Prostate gland (tissue), 2 donors: Measurements from ENCODE around the gene NDUFV1. TPM values are rescaled to one million over a fixed set of nuclear protein-coding genes. Genes with fewer than 3 reads are reported as not detected.

Source experiments
- DNase-seq: peaks from one replicate; pipeline ENCODE4 v3.0.0-alpha.2; 2019; ENCODE audit warnings: low spot score
- H3K27ac ChIP-seq, 2 donors: fragments of 200-600 bp; sonication (generic); 2 replicates each; pipeline ENCODE4 v1.5.1; 2017 to 2019
- H3K27me3 ChIP-seq: fragments of 200-600 bp; sonication (generic); replicated peaks from 2 replicates; pipeline ENCODE4 v1.5.1; 2019; ENCODE audit not compliant: insufficient read depth
- H3K36me3 ChIP-seq, 2 donors: fragments of 200-600 bp; sonication (generic); 1 replicate in 1 of 2; 2 replicates in 1 of 2; pipeline versions ENCODE4 v1.5.1 to v1.8.1; 2017 to 2019
- H3K4me1 ChIP-seq: fragments of 200-600 bp; sonication (generic); replicated peaks from 2 replicates; pipeline ENCODE4 v1.5.1; 2019
- H3K4me3 ChIP-seq, 2 donors: fragments of 200-600 bp; sonication (generic); 2 replicates each; pipeline ENCODE4 v1.5.1; 2017 to 2019
- H3K9me3 ChIP-seq: fragments of 200-600 bp; sonication (generic); 2 replicates; pipeline ENCODE4 v1.5.1; 2017
- POLR2A ChIP-seq: fragments of 450-650 bp; IDR thresholded peaks from one replicate; pipeline ENCODE4 v1.6.1; 2016; ENCODE audit warnings: antibody characterized with exemption, mild to moderate bottlenecking
- POLR2AphosphoS5 ChIP-seq: sonication (generic); formaldehyde crosslinking; IDR thresholded peaks from one replicate; pipeline ENCODE4 v1.6.1; 2017; ENCODE audit warnings: antibody characterized with exemption
- WGBS: methylation state at CpG from one replicate; pipeline ENCODE4 v1.1.5; 2018; 5-methylcytosine and 5-hydroxymethylcytosine counted together
- intact Hi-C: fragments of 100-400 bp; cut with DNase I; formaldehyde crosslinking; loops from one replicate; pipeline ENCODE4 v1.14.2; 2022
- total RNA-seq, 2 donors: library from RNA; depleted of rRNA; stranded (reverse); fragments of >200 nt; gene quantifications; one replicate each; pipeline ENCODE4 v1.1.0, GENCODE V29; 2016
- TF ChIP-seq, protein P1 (sequence below), 4 experiments: fragments of 200-600 bp in 2 of 4; fragments of 450-650 bp in 2 of 4; sonication (generic) in 2 of 4; IDR thresholded peaks; 1 replicate in 3 of 4; 2 replicates in 1 of 4; pipeline ENCODE4 v1.5.1; 2016 to 2019; ENCODE audit warnings: antibody characterized with exemption in 4 of 4, mild to moderate bottlenecking in 2 of 4, moderate library complexity in 2 of 4

NDUFV1 gene
- total RNA-seq, 2 donors from 2014 or later: 190 to 260 TPM

DNA sequence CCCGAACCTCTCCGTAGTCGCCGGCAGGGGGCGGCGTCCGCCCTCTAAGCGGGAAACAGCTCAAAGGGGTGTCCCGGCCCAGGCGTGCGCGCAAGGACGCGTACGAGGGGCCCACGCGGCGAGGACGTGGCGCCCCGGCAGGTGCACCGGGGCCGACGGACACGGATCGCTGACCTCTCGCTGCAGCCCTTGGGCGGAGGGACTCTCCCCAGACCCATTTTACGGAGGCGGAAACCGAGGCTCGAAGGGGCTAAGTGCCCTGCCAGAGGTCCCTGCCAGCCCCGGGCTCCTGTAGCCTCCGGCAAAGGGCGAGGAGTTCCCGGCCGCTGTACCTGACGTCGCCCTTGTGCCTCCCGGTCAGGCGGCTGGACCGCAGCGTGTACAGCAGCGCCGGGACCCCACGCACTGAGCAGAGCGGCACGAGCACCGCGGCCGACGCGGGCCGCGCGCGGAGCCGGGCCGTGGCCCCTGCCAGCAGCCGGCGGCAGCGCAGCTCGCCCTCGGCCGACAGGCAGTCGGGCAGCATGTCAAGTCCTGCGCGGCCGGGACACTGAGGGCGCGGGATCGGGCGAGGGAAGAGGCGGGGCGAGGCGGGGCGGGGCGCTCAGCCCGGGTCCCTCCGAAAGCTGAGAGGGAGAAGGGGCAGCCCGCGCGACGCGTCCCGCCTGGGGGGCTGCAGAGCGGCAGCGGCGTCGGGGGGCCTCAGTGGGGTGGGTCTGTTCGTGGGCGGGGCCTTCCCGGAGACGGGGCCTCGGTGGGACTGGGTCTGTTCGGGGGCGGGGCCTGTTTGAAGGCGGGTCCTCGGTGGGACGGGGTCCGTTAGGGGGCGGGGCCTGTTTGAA is 22.9 kb downstream of the NDUFV1 start, which contains the start of gene NUDT8:
Gene NUDT8, minus strand, starts transcription at position 552 of the 842 bp plus-strand sequence. Its CDS starts 26 bp downstream, at position 526.
- DNase-seq: peak; percentile 70
- Histone ChIP-seq H3K27me3 (no peaks in the 10 kb centered on the region), H3K27ac (peak within 1 kb of the TSS; percentile 97), H3K4me1 (peaks cover 4% of the 10 kb centered on the region), H3K36me3 (no peaks in the 10 kb centered on the region), H3K9me3 (no peaks in the 10 kb centered on the region), H3K4me3 (peak within 1 kb of the TSS; percentile 56 to 58)
- WGBS: 2% methylated on average over 50 of the region's 102 CpGs
- TF ChIP-seq POLR2AphosphoS5 (peak; percentile 67), POLR2A (peak; percentile 71)
- TF ChIP-seq, protein P1, sequence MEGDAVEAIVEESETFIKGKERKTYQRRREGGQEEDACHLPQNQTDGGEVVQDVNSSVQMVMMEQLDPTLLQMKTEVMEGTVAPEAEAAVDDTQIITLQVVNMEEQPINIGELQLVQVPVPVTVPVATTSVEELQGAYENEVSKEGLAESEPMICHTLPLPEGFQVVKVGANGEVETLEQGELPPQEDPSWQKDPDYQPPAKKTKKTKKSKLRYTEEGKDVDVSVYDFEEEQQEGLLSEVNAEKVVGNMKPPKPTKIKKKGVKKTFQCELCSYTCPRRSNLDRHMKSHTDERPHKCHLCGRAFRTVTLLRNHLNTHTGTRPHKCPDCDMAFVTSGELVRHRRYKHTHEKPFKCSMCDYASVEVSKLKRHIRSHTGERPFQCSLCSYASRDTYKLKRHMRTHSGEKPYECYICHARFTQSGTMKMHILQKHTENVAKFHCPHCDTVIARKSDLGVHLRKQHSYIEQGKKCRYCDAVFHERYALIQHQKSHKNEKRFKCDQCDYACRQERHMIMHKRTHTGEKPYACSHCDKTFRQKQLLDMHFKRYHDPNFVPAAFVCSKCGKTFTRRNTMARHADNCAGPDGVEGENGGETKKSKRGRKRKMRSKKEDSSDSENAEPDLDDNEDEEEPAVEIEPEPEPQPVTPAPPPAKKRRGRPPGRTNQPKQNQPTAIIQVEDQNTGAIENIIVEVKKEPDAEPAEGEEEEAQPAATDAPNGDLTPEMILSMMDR (IDR thresholded peaks at IDR 0.05): peak; percentile 76 to 96 (median 90)
- intact Hi-C loops: loop anchor here (10.0 kb wide), 1 partner anchor 175 kb away; no protein-coding TSS in a partner anchor

GRCh38 chr11:67630228-67630942 is 23.6 kb downstream of the NDUFV1 start:
- peak; percentile 94 for TF ChIP-seq POLR2A
- peak; percentile 88 for TF ChIP-seq POLR2AphosphoS5
- TF ChIP-seq, protein P1 (IDR thresholded peaks at IDR 0.05): peak; percentile 49 to 91 (median 76)
- under 1% methylated on average over 48 of the region's 70 CpGs for WGBS
- peak overlapping the region; percentile 56 to 58 for H3K4me3 ChIP-seq

GRCh38 chr11:67630943-67631331 is 24.2 kb downstream of the NDUFV1 start:
- Histone ChIP-seq H3K36me3 (no peaks in the 10 kb centered on the region), H3K27me3 (no peaks in the 10 kb centered on the region), H3K9me3 (no peaks in the 10 kb centered on the region), H3K4me1 (peaks cover 4% of the 10 kb centered on the region), H3K27ac (peak overlapping the region; percentile 97), H3K4me3 (peak overlapping the region; percentile 43 to 58)
- DNase-seq: no peak
- whole genome bisulfite sequencing: 56% methylated on average over 16 of the region's 16 CpGs
- TF ChIP-seq POLR2A (no peak), POLR2AphosphoS5 (no peak)
- TF ChIP-seq, protein P1 (IDR thresholded peaks at IDR 0.05): peak in 1 of 4 experiments; percentile 0
- intact Hi-C loops: loop anchor here (10.0 kb wide), 1 partner anchor 174 kb away; no protein-coding TSS in a partner anchor

More at GRCh38 chr11:67630228-67630942, 23.6 kb downstream of the NDUFV1 start:
- Histone ChIP-seq H3K4me1 (peaks cover 4% of the 10 kb centered on the region), H3K36me3 (no peaks in the 10 kb centered on the region), H3K9me3 (no peaks in the 10 kb centered on the region), H3K27me3 (no peaks in the 10 kb centered on the region), H3K27ac (peak overlapping the region; percentile 97)
- intact Hi-C loops: loop anchor here (10.0 kb wide), 1 partner anchor 174 kb away; no protein-coding TSS in a partner anchor
- peak; percentile 99 for DNase-seq

DNA sequence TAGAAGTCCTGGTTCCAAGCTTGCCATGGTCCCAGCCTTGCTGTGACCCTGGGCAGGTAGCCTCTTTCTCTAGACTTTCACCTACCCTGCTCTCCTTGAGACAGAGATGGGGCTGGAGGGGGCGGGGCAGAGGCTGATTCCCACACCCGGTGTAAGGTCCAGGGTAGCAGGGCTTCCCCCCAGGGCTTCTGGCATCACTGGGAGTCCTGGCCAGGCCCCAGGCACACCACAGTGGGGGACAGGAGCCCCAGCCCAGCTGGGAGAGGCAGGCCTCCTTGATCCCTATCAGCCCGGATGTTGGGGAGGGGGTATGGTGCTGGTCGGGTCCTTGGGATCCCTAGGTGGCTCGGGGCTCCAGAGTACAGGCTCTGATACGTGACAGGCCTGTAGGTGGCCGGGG is 24.7 kb downstream of the NDUFV1 start:
- Histone ChIP-seq H3K36me3 (no peaks in the 10 kb centered on the region), H3K4me1 (peaks cover 4% of the 10 kb centered on the region), H3K27me3 (no peaks in the 10 kb centered on the region), H3K4me3 (no peak overlapping the region), H3K9me3 (no peaks in the 10 kb centered on the region), H3K27ac (peak overlapping the region; percentile 97)
- 65% methylated on average over 7 of the region's 7 CpGs for WGBS
- no peak for DNase-seq
- TF ChIP-seq POLR2A (no peak), POLR2AphosphoS5 (no peak)
- TF ChIP-seq, protein P1 (IDR thresholded peaks at IDR 0.05): no peak
- intact Hi-C loops: loop anchor here (10.0 kb wide), 1 partner anchor 173 kb away; no protein-coding TSS in a partner anchor
